HG03439 (cell line): Measurements from ENCODE around the gene GPR137B.
A peak's percentile ranks its signal among the peaks of the same experiment; 100 is the strongest.

Experiments used
- ATAC-seq: cut with Tn5 transposase; IDR thresholded peaks from one replicate; pipeline ENCODE4 v1.9.1; 2021; ENCODE audit warnings: mild to moderate bottlenecking, moderate library complexity; ENCODE audit not compliant: unreplicated experiment

Gene GPR137B

GRCh38 chr1:236114076-236114747 is 28.1 kb upstream of the GPR137B start:
- ATAC-seq, result no peak

- ATAC-seq, result no peak
Measured at GRCh38 chr1:236117710-236118109, 24.6 kb upstream of the GPR137B start.

GRCh38 chr1:236119943-236120484 is 22.3 kb upstream of the GPR137B start:
- no peak for ATAC-seq

GRCh38 chr1:236120721-236121153 is 21.6 kb upstream of the GPR137B start:
- ATAC-seq, result peak; percentile 46

GRCh38 chr1:236122176-236122575 is 20.2 kb upstream of the GPR137B start:
- ATAC-seq, result no peak

GRCh38 chr1:236123563-236123962 is 18.8 kb upstream of the GPR137B start:
- ATAC-seq, result no peak

GRCh38 chr1:236124965-236125364 is 17.4 kb upstream of the GPR137B start:
- ATAC-seq, result no peak

- no peak for ATAC-seq
Measured at GRCh38 chr1:236127045-236127444, 15.3 kb upstream of the GPR137B start.

- ATAC-seq, result no peak
Measured at GRCh38 chr1:236128646-236129178, 13.6 kb upstream of the GPR137B start.

GRCh38 chr1:236129306-236129705 is 13.0 kb upstream of the GPR137B start:
- no peak for ATAC-seq

GRCh38 chr1:236130372-236130771 is 12.0 kb upstream of the GPR137B start:
- ATAC-seq, result no peak

GRCh38 chr1:236131916-236132315 is 10.4 kb upstream of the GPR137B start:
- no peak for ATAC-seq

- no peak for ATAC-seq
Measured at GRCh38 chr1:236132420-236133046, 9.8 kb upstream of the GPR137B start.

GRCh38 chr1:236133339-236133738 is 9.0 kb upstream of the GPR137B start:
- no peak for ATAC-seq

- ATAC-seq, result no peak
Measured at GRCh38 chr1:236133802-236134201, 8.5 kb upstream of the GPR137B start.

GRCh38 chr1:236137285-236137852 is 5.0 kb upstream of the GPR137B start:
- no peak for ATAC-seq

- no peak for ATAC-seq
Measured at GRCh38 chr1:236139495-236139894, 2.8 kb upstream of the GPR137B start.

- no peak for ATAC-seq
Measured at GRCh38 chr1:236140705-236141446, 1.5 kb upstream of the GPR137B start.

GRCh38 chr1:236141447-236142252 is 689 bp upstream of the GPR137B start:
- ATAC-seq, result no peak
